Neuron (in vitro differentiated cells): ENCODE results near the gene ZNF735.
"Not testable (repeated sequence)": the region's sequence is repeated elsewhere in the genome, so short reads cannot be mapped to it uniquely, and the experiment has no call there.

Experiments
- H2AFZ ChIP-seq: one replicate; pipeline ENCODE4 v1.6.1; 2013; ENCODE audit warnings: low read depth, mild to moderate bottlenecking, inconsistent platforms, low read length, moderate library complexity
- H3K27me3 ChIP-seq: one replicate; pipeline ENCODE4 v1.6.1; 2013; ENCODE audit warnings: low read length; ENCODE audit not compliant: insufficient read depth
- H3K36me3 ChIP-seq: one replicate; pipeline ENCODE4 v1.6.1; 2013; ENCODE audit warnings: low read length; ENCODE audit not compliant: insufficient read depth
- H3K4me1 ChIP-seq: one replicate; pipeline ENCODE4 v1.6.1; 2013; ENCODE audit warnings: low read length; ENCODE audit not compliant: insufficient read depth
- H3K4me3 ChIP-seq: 2 replicates; pipeline ENCODE4 v1.5.1; 2013; ENCODE audit warnings: mild to moderate bottlenecking, low read length, moderate library complexity
- H3K9me3 ChIP-seq: one replicate; pipeline ENCODE4 v1.6.1; 2013; ENCODE audit warnings: low read length

Gene ZNF735

DNA sequence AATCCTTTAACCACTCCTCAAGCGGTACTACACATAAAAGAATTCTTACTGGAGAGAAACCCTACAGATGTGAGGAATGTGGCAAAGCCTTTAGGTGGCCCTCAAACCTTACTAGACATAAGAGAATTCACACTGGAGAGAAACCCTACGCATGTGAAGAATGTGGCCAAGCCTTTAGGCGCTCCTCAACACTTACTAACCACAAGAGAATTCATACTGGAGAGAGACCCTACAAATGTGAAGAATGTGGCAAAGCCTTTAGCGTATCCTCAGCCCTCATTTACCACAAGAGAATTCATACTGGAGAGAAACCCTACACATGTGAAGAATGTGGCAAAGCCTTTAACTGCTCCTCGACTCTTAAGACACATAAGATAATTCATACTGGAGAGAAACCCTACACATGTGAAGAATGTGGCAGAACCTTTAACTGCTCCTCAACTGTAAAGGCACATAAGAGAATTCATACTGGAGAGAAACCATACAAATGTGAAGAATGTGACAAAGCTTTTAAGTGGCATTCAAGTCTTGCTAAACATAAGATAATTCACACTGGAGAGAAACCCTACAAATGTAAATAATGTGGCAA lies 12.8 kb downstream of the ZNF735 start:
- H2AFZ ChIP-seq, H3K9me3 ChIP-seq, H3K27me3 ChIP-seq, H3K4me1 ChIP-seq, H3K36me3 ChIP-seq, H3K4me3 ChIP-seq: not testable (repeated sequence)

DNA sequence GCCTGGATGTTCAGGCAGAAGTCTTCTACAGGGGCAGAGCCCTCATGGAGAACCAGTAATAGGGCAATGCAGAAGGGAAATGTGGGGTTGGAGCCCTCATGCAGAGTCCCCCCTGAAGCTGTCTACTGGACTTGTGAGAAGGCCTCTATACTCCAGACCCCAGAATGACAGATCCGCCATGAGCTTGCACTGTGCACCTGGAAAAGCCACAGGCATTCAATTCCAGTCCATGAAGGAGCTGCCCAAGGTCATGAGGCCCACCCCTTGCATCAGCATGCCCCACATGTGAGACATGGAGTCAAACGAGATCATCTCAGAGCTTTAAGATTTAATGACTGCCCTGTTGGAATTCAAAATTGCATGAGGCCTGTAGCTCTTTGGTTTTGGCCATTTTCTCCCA lies 16.4 kb downstream of the ZNF735 start:
- Histone ChIP-seq H3K36me3 (no peaks in the 10 kb centered on the region), H2AFZ (no peak overlapping the region), H3K4me3 (no peak overlapping the region), H3K27me3 (no peaks in the 10 kb centered on the region), H3K4me1 (no peaks in the 10 kb centered on the region), H3K9me3 (no peaks in the 10 kb centered on the region)

DNA sequence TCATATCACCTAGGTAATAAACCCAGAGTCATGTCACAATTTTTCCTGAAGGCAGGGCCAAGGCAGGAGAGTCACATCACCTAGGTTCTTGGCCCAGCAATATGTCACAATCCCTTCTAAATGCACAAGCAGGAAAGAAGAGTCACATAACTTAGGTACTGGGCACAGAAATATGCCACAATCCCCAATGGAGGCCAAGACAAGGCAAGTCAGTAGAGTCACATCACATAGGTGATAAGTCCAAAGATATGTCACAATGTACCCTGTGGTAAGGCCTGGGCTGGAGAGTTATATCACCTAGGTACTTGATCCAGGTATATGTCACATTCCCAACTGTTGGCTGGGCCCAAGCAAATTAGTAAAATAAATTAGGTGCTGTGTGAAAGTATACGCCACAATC lies 21.2 kb downstream of the ZNF735 start, which contains the start of gene ZNF679:
ZNF679 (plus strand) TSS at position 301 of the 400 bp plus-strand sequence. CDS start 20,644 bp downstream, outside the sequence.
- not testable (repeated sequence) for H3K4me1 ChIP-seq, H3K9me3 ChIP-seq, H3K27me3 ChIP-seq, H3K4me3 ChIP-seq, H3K36me3 ChIP-seq, H2AFZ ChIP-seq

DNA sequence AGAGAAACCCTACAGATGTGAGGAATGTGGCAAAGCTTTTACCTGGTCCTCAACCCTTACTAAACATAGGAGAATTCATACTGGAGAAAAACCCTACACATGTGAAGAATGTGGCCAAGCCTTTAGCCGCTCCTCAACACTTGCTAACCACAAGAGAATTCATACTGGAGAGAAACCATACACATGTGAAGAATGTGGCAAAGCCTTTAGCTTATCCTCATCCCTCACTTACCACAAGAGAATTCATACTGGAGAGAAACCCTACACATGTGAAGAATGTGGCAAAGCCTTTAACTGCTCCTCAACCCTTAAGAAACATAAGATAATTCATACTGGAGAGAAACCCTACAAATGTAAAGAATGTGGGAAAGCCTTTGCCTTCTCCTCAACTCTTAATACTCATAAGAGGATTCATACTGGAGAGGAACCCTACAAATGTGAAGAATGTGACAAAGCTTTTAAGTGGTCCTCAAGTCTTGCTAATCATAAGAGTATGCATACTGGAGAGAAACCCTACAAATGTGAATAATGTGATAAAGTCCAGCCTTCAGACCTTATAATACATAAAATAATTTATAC lies 59.4 kb downstream of the ZNF735 start:
- Histone ChIP-seq H2AFZ (no peak overlapping the region), H3K4me1 (no peaks in the 10 kb centered on the region), H3K9me3 (no peaks in the 10 kb centered on the region), H3K27me3 (no peaks in the 10 kb centered on the region), H3K4me3 (no peak overlapping the region), H3K36me3 (no peaks in the 10 kb centered on the region)
